T-helper 2 cell treated with Interferon-gamma antibody and Interleukin-4, amounts not matched to agents 5 μg/mL and 100 μg/mL, for 36 hours (primary cell): ENCODE data around the gene XXYLT1.

ENCODE experiments used
- DNase-seq: peaks from one replicate; pipeline ENCODE4 v3.0.0; 2021; ENCODE audit warnings: low spot score
- H3K27ac Mint-ChIP-seq: one replicate; pipeline ENCODE4 v1.8.0; 2021; ENCODE audit warnings: mild to moderate bottlenecking, mixed read lengths
- H3K27me3 Mint-ChIP-seq: one replicate; pipeline ENCODE4 v1.8.0; 2021; ENCODE audit warnings: low read depth, mixed read lengths
- H3K36me3 Mint-ChIP-seq: one replicate; pipeline ENCODE4 v1.8.0; 2021; ENCODE audit warnings: low read depth, mixed read lengths
- H3K4me1 Mint-ChIP-seq: one replicate; pipeline ENCODE4 v1.8.0; 2021; ENCODE audit warnings: low read depth, mixed read lengths
- H3K4me3 Mint-ChIP-seq: one replicate; pipeline ENCODE4 v1.8.0; 2022; ENCODE audit warnings: mild to moderate bottlenecking, moderate library complexity, mixed read lengths
- H3K9me3 Mint-ChIP-seq: one replicate; pipeline ENCODE4 v1.8.0; 2021; ENCODE audit warnings: mixed read lengths

Gene XXYLT1

DNA sequence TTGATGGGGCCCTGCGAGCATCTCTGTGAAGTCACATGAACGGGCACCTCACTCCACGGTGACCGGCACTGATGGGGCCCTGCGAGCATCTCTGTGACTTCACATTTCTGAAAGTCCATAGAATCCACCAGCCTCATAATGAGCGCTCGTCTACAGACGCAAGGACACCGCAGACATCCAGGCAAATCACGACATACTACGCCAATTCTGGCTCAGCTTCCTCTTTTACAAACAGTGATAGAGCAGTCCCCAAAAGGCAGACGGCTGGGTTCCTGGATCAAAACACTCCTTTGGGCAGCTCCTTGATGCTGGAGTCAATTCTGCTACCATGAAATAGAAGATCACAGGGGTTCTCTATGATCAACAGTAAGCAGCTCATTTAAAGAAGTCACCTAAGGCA lies 125.4 kb downstream of the XXYLT1 start:
- Mint-ChIP-seq H3K27ac (no peak overlapping the region), H3K36me3 (peaks cover 14% of the 10 kb centered on the region), H3K27me3 (peaks cover 5% of the 10 kb centered on the region), H3K9me3 (peaks cover 22% of the 10 kb centered on the region), H3K4me1 (peaks cover 26% of the 10 kb centered on the region), H3K4me3 (no peak overlapping the region)
- no peak for DNase-seq

DNA sequence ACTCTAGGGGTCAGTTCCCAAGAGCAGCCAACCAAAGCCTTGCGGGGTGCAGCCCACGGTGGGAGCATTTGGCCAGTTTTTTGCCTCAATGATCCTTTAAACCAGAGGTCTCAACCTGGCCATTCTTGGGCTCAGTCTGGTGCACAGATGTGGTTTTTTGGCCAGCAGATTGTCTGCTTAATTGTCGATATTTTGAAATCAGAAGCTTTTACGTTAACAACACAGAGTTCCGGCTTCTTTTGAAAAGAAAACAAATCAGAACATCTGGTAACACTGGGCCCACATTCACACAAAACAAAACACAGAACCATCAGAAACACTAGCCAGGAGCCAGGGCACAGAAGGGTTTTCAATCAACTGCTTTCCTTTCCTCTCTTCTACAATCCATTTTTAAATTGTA lies 127.7 kb downstream of the XXYLT1 start:
- DNase-seq, result no peak
- peaks cover 2% of the 10 kb centered on the region for H3K27me3 Mint-ChIP-seq
- peaks cover 26% of the 10 kb centered on the region for H3K9me3 Mint-ChIP-seq
- peaks cover 17% of the 10 kb centered on the region for H3K36me3 Mint-ChIP-seq
- no peak overlapping the region for H3K27ac Mint-ChIP-seq
- no peak overlapping the region for H3K4me3 Mint-ChIP-seq
- peaks cover 11% of the 10 kb centered on the region for H3K4me1 Mint-ChIP-seq

- Mint-ChIP-seq H3K9me3 (peaks cover 26% of the 10 kb centered on the region), H3K4me3 (no peak overlapping the region), H3K4me1 (peaks cover 4% of the 10 kb centered on the region)
Observed at GRCh38 chr3:195142519-195142918, 128.4 kb downstream of the XXYLT1 start.

GRCh38 chr3:195140816-195141793 lies 129.9 kb downstream of the XXYLT1 start:
- Mint-ChIP-seq H3K4me1 (no peaks in the 10 kb centered on the region), H3K9me3 (peaks cover 26% of the 10 kb centered on the region), H3K27me3 (no peaks in the 10 kb centered on the region), H3K27ac (no peak overlapping the region), H3K36me3 (peaks cover 17% of the 10 kb centered on the region), H3K4me3 (no peak overlapping the region)
- no peak for DNase-seq

More at GRCh38 chr3:195142519-195142918, 128.4 kb downstream of the XXYLT1 start:
- Mint-ChIP-seq H3K27me3 (no peaks in the 10 kb centered on the region), H3K27ac (no peak overlapping the region), H3K36me3 (peaks cover 17% of the 10 kb centered on the region)
- no peak for DNase-seq

DNA sequence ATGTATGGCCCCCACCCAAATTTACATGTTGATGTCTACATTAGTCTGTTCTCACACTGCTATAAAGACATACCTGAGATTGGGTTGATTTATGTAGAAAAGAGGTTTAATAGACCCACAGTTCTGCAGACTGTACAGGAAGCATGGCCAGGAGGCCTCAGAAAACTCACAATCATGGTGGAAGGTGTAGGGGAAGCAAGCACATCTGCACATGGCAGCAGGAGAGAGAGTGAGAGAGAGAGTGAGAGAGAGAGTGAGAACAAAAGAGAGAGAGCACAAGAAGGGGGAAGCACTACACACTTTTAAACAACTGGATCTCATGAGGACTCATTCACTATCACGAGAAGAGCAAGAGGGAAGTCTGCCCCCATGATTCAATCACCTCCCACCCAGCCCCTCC lies 130.5 kb downstream of the XXYLT1 start:
- peaks cover 26% of the 10 kb centered on the region for H3K9me3 Mint-ChIP-seq
- no peaks in the 10 kb centered on the region for H3K4me1 Mint-ChIP-seq
- no peak overlapping the region for H3K4me3 Mint-ChIP-seq
- H3K27ac Mint-ChIP-seq, result no peak overlapping the region
- peaks cover 17% of the 10 kb centered on the region for H3K36me3 Mint-ChIP-seq
- no peaks in the 10 kb centered on the region for H3K27me3 Mint-ChIP-seq
- no peak for DNase-seq

GRCh38 chr3:195139876-195140240 lies 131.1 kb downstream of the XXYLT1 start:
- H3K36me3 Mint-ChIP-seq, result peaks cover 17% of the 10 kb centered on the region
- H3K27ac Mint-ChIP-seq, result no peak overlapping the region
- H3K9me3 Mint-ChIP-seq, result peaks cover 26% of the 10 kb centered on the region
- no peaks in the 10 kb centered on the region for H3K4me1 Mint-ChIP-seq
- H3K4me3 Mint-ChIP-seq, result no peak overlapping the region
- no peak for DNase-seq
- H3K27me3 Mint-ChIP-seq, result no peaks in the 10 kb centered on the region

DNA sequence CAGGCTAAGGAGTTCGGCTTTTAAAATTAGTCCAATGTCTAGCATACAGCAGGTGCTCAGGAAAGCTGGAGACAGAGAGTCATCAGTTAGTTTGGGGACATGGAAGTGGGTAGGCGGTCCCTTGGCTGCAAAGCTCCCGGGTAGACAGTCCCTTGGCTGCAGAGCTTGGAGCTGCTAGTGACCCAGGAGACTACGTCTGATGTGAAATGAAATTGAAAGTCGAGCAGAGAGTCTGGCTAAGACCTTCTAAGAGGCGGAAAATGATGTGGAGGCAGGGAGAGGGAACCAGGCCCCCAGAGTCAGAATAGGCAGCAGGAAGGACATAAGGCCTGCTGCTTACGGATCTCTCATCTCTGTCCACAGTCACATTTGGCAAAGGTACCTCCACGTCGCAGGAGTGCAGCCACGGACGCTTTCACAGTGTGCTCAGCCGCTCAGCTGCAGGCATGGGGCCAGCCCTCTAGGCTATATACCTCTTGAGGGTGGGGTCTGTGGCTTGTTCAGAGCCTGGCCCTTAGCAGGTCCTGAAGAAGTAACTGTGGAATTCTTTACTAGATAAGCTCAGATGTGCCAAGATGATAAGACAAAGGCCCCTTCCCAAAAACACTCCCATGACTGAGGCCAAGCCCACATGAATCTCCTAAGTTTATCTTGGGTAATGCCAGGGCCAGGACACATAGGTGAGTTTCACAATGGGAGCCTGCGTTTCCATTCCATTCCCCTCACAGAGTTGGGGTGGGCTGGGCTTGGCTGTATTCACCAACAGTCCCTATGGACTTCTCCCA lies 131.7 kb downstream of the XXYLT1 start:
- H3K36me3 Mint-ChIP-seq, result peaks cover 17% of the 10 kb centered on the region
- H3K27ac Mint-ChIP-seq, result no peak overlapping the region
- H3K9me3 Mint-ChIP-seq, result peaks cover 26% of the 10 kb centered on the region
- H3K4me1 Mint-ChIP-seq, result no peaks in the 10 kb centered on the region
- no peak overlapping the region for H3K4me3 Mint-ChIP-seq
- H3K27me3 Mint-ChIP-seq, result no peaks in the 10 kb centered on the region
- no peak for DNase-seq

DNA sequence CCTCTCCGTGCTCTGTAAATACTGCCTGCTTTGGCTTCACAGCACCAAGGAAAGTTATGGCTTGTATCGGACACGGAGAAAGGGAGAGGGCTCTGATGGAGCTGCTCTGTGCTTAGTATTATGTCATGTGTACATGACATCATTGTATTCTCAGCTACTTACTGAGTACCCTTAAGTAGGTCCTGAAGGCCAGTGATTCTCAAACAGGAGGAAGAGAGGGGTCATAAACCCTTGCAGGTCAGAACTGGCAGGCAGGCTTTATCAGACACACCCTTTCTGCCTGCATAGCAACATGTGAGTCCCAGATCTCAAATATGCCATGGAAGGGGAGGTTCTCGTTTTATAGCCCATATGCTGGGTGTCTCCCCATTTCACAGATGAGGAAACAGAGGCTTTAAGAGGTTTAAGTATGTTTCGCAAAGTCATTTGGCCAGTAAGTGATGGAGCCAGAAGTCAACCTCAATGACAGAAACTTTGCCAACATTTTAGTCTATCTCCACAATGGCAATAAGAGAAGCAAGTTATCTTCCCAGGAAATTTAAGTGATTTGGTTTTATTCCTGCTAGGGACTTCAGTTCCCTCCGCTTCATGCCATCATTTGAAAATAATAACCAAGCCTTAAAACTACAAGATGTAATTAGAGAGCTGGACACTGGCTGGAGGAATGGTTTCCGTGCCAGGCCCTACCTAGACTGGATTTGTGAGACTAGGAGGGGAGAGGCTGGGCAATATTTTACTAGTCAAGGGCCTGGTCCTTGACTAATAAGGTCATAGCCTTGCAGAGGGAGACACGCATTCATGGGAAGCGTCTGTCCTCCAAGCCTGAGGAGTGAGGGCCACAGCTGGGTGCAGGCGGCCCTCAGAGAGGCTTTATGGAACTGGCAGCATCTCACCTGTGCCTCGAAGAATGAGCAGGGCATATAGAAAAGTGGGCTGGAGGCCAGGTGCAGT lies 133.0 kb downstream of the XXYLT1 start:
- Mint-ChIP-seq H3K27ac (no peak overlapping the region), H3K4me3 (no peak overlapping the region), H3K9me3 (peaks cover 26% of the 10 kb centered on the region), H3K27me3 (no peaks in the 10 kb centered on the region), H3K4me1 (no peaks in the 10 kb centered on the region), H3K36me3 (peaks cover 17% of the 10 kb centered on the region)
- no peak for DNase-seq

DNA sequence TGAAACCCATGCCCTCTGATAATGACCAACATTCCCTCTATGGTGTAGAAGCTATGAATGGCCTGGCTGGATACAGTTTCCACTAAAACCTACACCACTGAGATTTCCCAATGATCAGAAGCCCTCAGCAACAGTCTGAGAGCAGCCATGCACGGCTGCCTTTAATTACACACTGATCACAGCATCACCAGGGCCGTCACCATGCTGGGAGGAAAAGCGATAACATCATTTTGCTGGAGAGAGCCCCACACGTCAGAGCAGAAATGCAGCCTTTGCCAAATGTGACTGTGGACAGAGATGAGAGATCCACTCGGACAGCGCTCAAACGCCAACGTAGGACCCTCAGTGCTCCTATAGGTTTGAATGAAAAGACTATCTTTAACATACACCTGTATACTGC lies 135.0 kb downstream of the XXYLT1 start:
- no peaks in the 10 kb centered on the region for H3K27me3 Mint-ChIP-seq
- peaks cover 6% of the 10 kb centered on the region for H3K36me3 Mint-ChIP-seq
- no peak overlapping the region for H3K4me3 Mint-ChIP-seq
- no peak for DNase-seq
- peaks cover 8% of the 10 kb centered on the region for H3K9me3 Mint-ChIP-seq
- H3K27ac Mint-ChIP-seq, result no peak overlapping the region
- no peaks in the 10 kb centered on the region for H3K4me1 Mint-ChIP-seq

DNA sequence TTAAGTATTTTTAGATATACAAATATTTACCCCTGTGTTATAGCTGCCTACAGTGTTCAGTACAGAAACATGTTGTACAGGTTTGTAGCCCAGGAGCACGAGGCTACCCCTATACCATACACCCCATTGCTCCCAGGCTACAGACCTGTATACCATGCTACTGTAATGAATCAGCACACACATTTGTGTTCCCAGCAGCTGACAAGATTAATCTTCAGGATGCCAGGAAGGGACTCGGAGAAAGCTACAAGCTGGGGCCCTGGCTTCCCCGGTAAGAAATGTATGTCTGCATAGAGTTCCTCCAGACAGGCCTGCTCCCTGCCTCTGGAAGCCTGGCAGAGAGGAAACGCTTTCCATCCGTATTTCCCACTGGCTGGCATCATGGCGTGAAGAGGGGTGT lies 136.5 kb downstream of the XXYLT1 start:
- H3K9me3 Mint-ChIP-seq, result no peaks in the 10 kb centered on the region
- H3K36me3 Mint-ChIP-seq, result no peaks in the 10 kb centered on the region
- H3K27me3 Mint-ChIP-seq, result no peaks in the 10 kb centered on the region
- peaks cover 5% of the 10 kb centered on the region for H3K4me1 Mint-ChIP-seq
- no peak overlapping the region for H3K4me3 Mint-ChIP-seq
- DNase-seq, result no peak
- no peak overlapping the region for H3K27ac Mint-ChIP-seq

DNA sequence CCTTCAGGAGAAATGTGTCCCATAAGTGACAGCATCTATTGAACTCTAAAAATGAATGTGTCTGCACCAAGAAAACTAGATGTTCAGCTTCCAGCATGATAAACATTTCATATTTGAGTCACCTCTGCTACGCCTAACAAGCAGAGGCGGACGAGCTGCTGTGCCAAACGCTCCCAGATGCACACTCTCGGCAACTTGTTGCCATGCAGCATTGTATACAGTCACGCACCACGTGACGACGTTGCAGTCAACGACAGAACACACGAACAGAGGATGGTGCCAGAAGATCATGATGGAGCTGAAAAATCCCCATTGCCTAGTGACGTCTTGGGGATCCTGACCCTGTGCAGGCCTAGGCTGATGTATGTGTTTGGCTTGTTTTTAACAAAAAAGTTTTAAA lies 137.5 kb downstream of the XXYLT1 start:
- Mint-ChIP-seq H3K9me3 (no peaks in the 10 kb centered on the region), H3K4me3 (no peak overlapping the region), H3K27me3 (no peaks in the 10 kb centered on the region), H3K4me1 (peaks cover 12% of the 10 kb centered on the region), H3K36me3 (no peaks in the 10 kb centered on the region), H3K27ac (no peak overlapping the region)
- DNase-seq, result no peak

GRCh38 chr3:195133013-195133412 lies 137.9 kb downstream of the XXYLT1 start:
- Mint-ChIP-seq H3K27me3 (no peaks in the 10 kb centered on the region), H3K4me3 (no peak overlapping the region)

GRCh38 chr3:195131176-195131575 lies 139.8 kb downstream of the XXYLT1 start:
- Mint-ChIP-seq H3K27me3 (no peaks in the 10 kb centered on the region), H3K4me3 (no peak overlapping the region), H3K36me3 (no peaks in the 10 kb centered on the region), H3K9me3 (no peaks in the 10 kb centered on the region), H3K4me1 (peaks cover 18% of the 10 kb centered on the region), H3K27ac (no peak overlapping the region)
- DNase-seq, result no peak

More at GRCh38 chr3:195133013-195133412, 137.9 kb downstream of the XXYLT1 start:
- no peak for DNase-seq
- Mint-ChIP-seq H3K9me3 (no peaks in the 10 kb centered on the region), H3K36me3 (no peaks in the 10 kb centered on the region), H3K4me1 (peaks cover 16% of the 10 kb centered on the region), H3K27ac (no peak overlapping the region)
